H9 (cell line): Measurements from ENCODE around the gene TMEM225B. TPM values are rescaled to one million over a fixed set of nuclear protein-coding genes. Genes with fewer than 3 reads are reported as not detected.

Experiments
- DNase-seq: peaks from one replicate; pipeline ENCODE4 v3.0.0-alpha.2; 2017
- H2AFZ ChIP-seq: one replicate; pipeline ENCODE4 v1.6.1; 2013; ENCODE audit warnings: mild to moderate bottlenecking, low read length, control low read depth, moderate library complexity
- H2AK5ac ChIP-seq: 2 replicates; pipeline ENCODE4 v1.6.1; 2013; ENCODE audit warnings: low read length, control low read depth, mixed read lengths; ENCODE audit not compliant: insufficient read length
- H2BK120ac ChIP-seq: one replicate; pipeline ENCODE4 v1.6.1; 2013; ENCODE audit warnings: low read depth, mild to moderate bottlenecking, low read length, control low read depth, inconsistent platforms; ENCODE audit not compliant: poor library complexity, severe bottlenecking
- H2BK12ac ChIP-seq: 2 replicates; pipeline ENCODE4 v1.6.1; 2013; ENCODE audit warnings: low read length, control low read depth, mixed read lengths, low read depth; ENCODE audit not compliant: insufficient read length
- H2BK15ac ChIP-seq: 2 replicates; pipeline ENCODE4 v1.6.1; 2013; ENCODE audit warnings: low read depth, low read length, control low read depth
- H2BK20ac ChIP-seq: one replicate; pipeline ENCODE4 v1.6.1; 2013; ENCODE audit warnings: low read depth, mild to moderate bottlenecking, low read length, control low read depth, inconsistent platforms; ENCODE audit not compliant: poor library complexity, severe bottlenecking
- H2BK5ac ChIP-seq: 2 replicates; pipeline ENCODE4 v1.6.1; 2013; ENCODE audit warnings: low read length, control low read depth, mixed read lengths; ENCODE audit not compliant: insufficient read length
- H3K14ac ChIP-seq: 2 replicates; pipeline ENCODE4 v1.6.1; 2013; ENCODE audit warnings: low read length, control low read depth; ENCODE audit not compliant: insufficient read depth
- H3K18ac ChIP-seq: 2 replicates; pipeline ENCODE4 v1.6.1; 2013; ENCODE audit warnings: low read depth, mild to moderate bottlenecking, mixed read lengths, low read length, control low read depth; ENCODE audit not compliant: insufficient read length
- H3K23ac ChIP-seq: 2 replicates; pipeline ENCODE4 v1.6.1; 2013; ENCODE audit warnings: low read length, control low read depth, mixed read lengths, low read depth; ENCODE audit not compliant: insufficient read length
- H3K23me2 ChIP-seq: 2 replicates; pipeline ENCODE4 v1.6.1; 2013; ENCODE audit warnings: low read depth, mild to moderate bottlenecking, mixed read lengths, low read length, control low read depth; ENCODE audit not compliant: insufficient read length, poor library complexity, severe bottlenecking
- H3K27ac ChIP-seq: 2 replicates; pipeline ENCODE4 v1.5.1; 2013; ENCODE audit warnings: low read length, control low read depth, mixed read lengths, low read depth; ENCODE audit not compliant: insufficient read length
- H3K27me3 ChIP-seq: 2 replicates; pipeline ENCODE4 v1.6.1; 2013; ENCODE audit warnings: low read length, control low read depth, inconsistent platforms; ENCODE audit not compliant: insufficient read depth
- H3K4ac ChIP-seq: 2 replicates; pipeline ENCODE4 v1.6.1; 2013; ENCODE audit warnings: low read depth, mild to moderate bottlenecking, control low read depth, inconsistent platforms, low read length, moderate library complexity
- H3K4me1 ChIP-seq: 2 replicates; pipeline ENCODE4 v1.6.1; 2013; ENCODE audit warnings: low read length, control low read depth, inconsistent platforms; ENCODE audit not compliant: insufficient read depth
- H3K4me2 ChIP-seq: 2 replicates; pipeline ENCODE4 v1.6.1; 2013; ENCODE audit warnings: low read length, control low read depth, mixed read lengths; ENCODE audit not compliant: insufficient read length, insufficient read depth
- H3K56ac ChIP-seq: 2 replicates; pipeline ENCODE4 v1.6.1; 2013; ENCODE audit warnings: low read depth, mild to moderate bottlenecking, mixed read lengths, low read length, control low read depth; ENCODE audit not compliant: insufficient read length
- H3K79me1 ChIP-seq: 2 replicates; pipeline ENCODE4 v1.6.1; 2013; ENCODE audit warnings: low read depth, mild to moderate bottlenecking, moderate library complexity, low read length, control low read depth, inconsistent platforms; ENCODE audit not compliant: insufficient read depth, poor library complexity, severe bottlenecking
- H3K79me2 ChIP-seq: 2 replicates; pipeline ENCODE4 v1.6.1; 2013; ENCODE audit warnings: low read length, control low read depth, inconsistent platforms; ENCODE audit not compliant: insufficient read depth
- H3K9ac ChIP-seq: 2 replicates; pipeline ENCODE4 v1.6.1; 2013; ENCODE audit warnings: low read length, control low read depth, mixed read lengths; ENCODE audit not compliant: insufficient read length; ENCODE audit errors: extremely low read depth
- H3K9me3 ChIP-seq: one replicate; pipeline ENCODE4 v1.6.1; 2013; ENCODE audit warnings: low read depth, low read length, inconsistent platforms; ENCODE audit not compliant: control insufficient read depth
- H3T11ph ChIP-seq: one replicate; pipeline ENCODE4 v1.6.1; 2013; ENCODE audit warnings: mild to moderate bottlenecking, low read length, control low read depth, inconsistent platforms
- H4K20me1 ChIP-seq: one replicate; pipeline ENCODE4 v1.6.1; 2013; ENCODE audit not compliant: control insufficient read depth, insufficient read length, insufficient read depth
- H4K5ac ChIP-seq: 2 replicates; pipeline ENCODE4 v1.6.1; 2013; ENCODE audit warnings: low read depth, mild to moderate bottlenecking, mixed read lengths, low read length, control low read depth; ENCODE audit not compliant: insufficient read length
- H4K8ac ChIP-seq: replicated peaks from 2 replicates; pipeline ENCODE4 v1.6.1; 2013; ENCODE audit warnings: low read length, control low read depth, mixed read lengths, low read depth; ENCODE audit not compliant: insufficient read length
- H4K91ac ChIP-seq: 2 replicates; pipeline ENCODE4 v1.6.1; 2013; ENCODE audit warnings: low read depth, mild to moderate bottlenecking, moderate library complexity, mixed read lengths, low read length, control low read depth; ENCODE audit not compliant: insufficient read length
- H3K27ac Mint-ChIP-seq, 3 experiments: 2 replicates in 2 of 3; 3 replicates in 1 of 3; pipeline ENCODE4 v1.8.0; 2020 to 2021; ENCODE audit warnings: mixed read lengths in 3 of 3, mild to moderate bottlenecking in 1 of 3, moderate library complexity in 1 of 3
- H3K27me3 Mint-ChIP-seq: 2 replicates; pipeline ENCODE4 v1.8.0; 2021; ENCODE audit warnings: low read depth, mild to moderate bottlenecking, moderate library complexity, mixed read lengths
- H3K36me3 Mint-ChIP-seq, 3 experiments: 2 replicates in 2 of 3; 3 replicates in 1 of 3; pipeline ENCODE4 v1.8.0; 2020 to 2021; ENCODE audit warnings: low read depth in 3 of 3, mixed read lengths in 3 of 3; ENCODE audit not compliant: insufficient read depth in 1 of 3
- H3K4me1 Mint-ChIP-seq, 2 experiments: 2 replicates each; pipeline ENCODE4 v1.8.0; 2020; ENCODE audit warnings: mixed read lengths in 2 of 2
- H3K4me3 Mint-ChIP-seq, 2 experiments: 2 replicates in 1 of 2; 3 replicates in 1 of 2; pipeline ENCODE4 v1.8.0; 2020 to 2021; ENCODE audit warnings: mild to moderate bottlenecking in 2 of 2, mixed read lengths in 2 of 2, moderate library complexity in 1 of 2
- H3K9me3 Mint-ChIP-seq, 2 experiments: 2 replicates in 1 of 2; 3 replicates in 1 of 2; pipeline ENCODE4 v1.8.0; 2020; ENCODE audit warnings: mild to moderate bottlenecking in 2 of 2, mixed read lengths in 2 of 2, moderate library complexity in 1 of 2
- WGBS: extraction: QIAGEN DNeasy Blood & Tissue Kit; methylation state at CpG from one replicate; pipeline ENCODE4 v1.1.7; 2013; ENCODE audit warnings: missing lambda C conversion rate, low lambda C conversion rate, mixed read lengths; ENCODE audit not compliant: insufficient read length; ENCODE audit errors: extremely low coverage; 5-methylcytosine and 5-hydroxymethylcytosine counted together
- total RNA-seq: library from RNA; stranded (reverse); gene quantifications from 2 replicates; pipeline ENCODE4 v1.2.1, GENCODE V29; 2021
- TF ChIP-seq, protein P1 (sequence below): fragments of 200-600 bp; sonication (generic); conservative IDR thresholded peaks from 3 replicates; pipeline ENCODE4 v1.8.0; 2021; ENCODE audit warnings: antibody characterized with exemption, mild to moderate bottlenecking

TMEM225B gene
- total RNA-seq, 1 experiment from 2014 or later = not detected

DNA sequence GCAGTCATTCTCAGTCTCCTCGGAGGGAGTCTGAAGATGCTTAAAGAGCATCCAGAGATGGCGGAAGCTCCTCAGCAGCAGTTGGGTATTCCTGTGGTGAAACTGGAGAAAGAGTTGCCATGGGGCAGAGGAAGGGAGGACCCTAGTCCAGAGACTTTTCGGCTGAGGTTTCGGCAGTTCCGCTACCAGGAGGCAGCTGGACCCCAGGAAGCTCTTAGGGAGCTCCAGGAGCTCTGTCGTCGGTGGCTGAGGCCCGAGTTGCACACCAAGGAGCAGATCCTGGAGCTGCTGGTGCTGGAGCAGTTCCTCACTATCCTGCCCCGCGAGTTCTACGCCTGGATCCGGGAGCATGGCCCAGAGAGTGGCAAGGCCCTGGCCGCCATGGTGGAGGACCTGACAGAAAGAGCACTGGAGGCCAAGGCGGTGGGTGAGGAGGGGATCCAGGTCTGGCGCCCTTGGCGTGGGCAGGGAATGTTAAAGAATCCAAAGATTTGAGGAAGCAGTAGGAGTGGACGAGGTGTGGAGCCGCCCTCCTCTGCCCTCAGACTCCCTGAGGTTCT, 21.6 kb downstream of the TMEM225B start:
- Histone ChIP-seq H2BK12ac (no peak overlapping the region), H4K8ac (no peak overlapping the region), H3K79me1 (peaks cover 4% of the 10 kb centered on the region), H3K9ac (no peak overlapping the region), H3K4me2 (no peak overlapping the region), H3K14ac (no peak overlapping the region), H2BK20ac (no peak overlapping the region), H3K23me2 (peaks cover 7% of the 10 kb centered on the region), H4K91ac (no peak overlapping the region), H4K20me1 (no peaks in the 10 kb centered on the region), H3K4me1 (no peaks in the 10 kb centered on the region), H2BK5ac (no peak overlapping the region), H3K23ac (no peak overlapping the region), H3K9me3 (no peaks in the 10 kb centered on the region), H3K4ac (no peak overlapping the region), H2AK5ac (no peak overlapping the region), H3K79me2 (no peaks in the 10 kb centered on the region), H3K27ac (no peak overlapping the region), H3K56ac (no peak overlapping the region), H2BK15ac (no peak overlapping the region), H2AFZ (no peak overlapping the region), H2BK120ac (no peak overlapping the region), H3K18ac (no peak overlapping the region), H3K27me3 (no peaks in the 10 kb centered on the region), H3T11ph (no peak overlapping the region), H4K5ac (no peak overlapping the region)
- TF ChIP-seq, protein P1, sequence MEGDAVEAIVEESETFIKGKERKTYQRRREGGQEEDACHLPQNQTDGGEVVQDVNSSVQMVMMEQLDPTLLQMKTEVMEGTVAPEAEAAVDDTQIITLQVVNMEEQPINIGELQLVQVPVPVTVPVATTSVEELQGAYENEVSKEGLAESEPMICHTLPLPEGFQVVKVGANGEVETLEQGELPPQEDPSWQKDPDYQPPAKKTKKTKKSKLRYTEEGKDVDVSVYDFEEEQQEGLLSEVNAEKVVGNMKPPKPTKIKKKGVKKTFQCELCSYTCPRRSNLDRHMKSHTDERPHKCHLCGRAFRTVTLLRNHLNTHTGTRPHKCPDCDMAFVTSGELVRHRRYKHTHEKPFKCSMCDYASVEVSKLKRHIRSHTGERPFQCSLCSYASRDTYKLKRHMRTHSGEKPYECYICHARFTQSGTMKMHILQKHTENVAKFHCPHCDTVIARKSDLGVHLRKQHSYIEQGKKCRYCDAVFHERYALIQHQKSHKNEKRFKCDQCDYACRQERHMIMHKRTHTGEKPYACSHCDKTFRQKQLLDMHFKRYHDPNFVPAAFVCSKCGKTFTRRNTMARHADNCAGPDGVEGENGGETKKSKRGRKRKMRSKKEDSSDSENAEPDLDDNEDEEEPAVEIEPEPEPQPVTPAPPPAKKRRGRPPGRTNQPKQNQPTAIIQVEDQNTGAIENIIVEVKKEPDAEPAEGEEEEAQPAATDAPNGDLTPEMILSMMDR = no peak
- Mint-ChIP-seq H3K27ac (no peak overlapping the region), H3K36me3 (peaks cover 50 to 68% (median 65%) of the 10 kb centered on the region in 3 experiments), H3K4me1 (peaks cover 11 to 18% of the 10 kb centered on the region in 2 experiments), H3K9me3 (no peaks in the 10 kb centered on the region), H3K4me3 (no peak overlapping the region), H3K27me3 (0 out of 2 replicates have a peak, but pooled peaks cover 1% of the 10 kb centered on the region)
- no peak for DNase-seq
- WGBS = no CpG with 5 or more reads among the region's 18 CpGs
